Fibroblast of skin of right biceps (primary cell): ENCODE measurements around the gene TERB1.

Experiments
- DNase-seq: peaks from one replicate; pipeline ENCODE4 v3.0.0-alpha.2; 2013

Gene TERB1

GRCh38 chr16:66741950-66742808 lies 59.2 kb downstream of the TERB1 start:
- DNase-seq = peak; percentile 38

GRCh38 chr16:66741169-66741900 lies 60.0 kb downstream of the TERB1 start:
- DNase-seq = peak; percentile 79

GRCh38 chr16:66740533-66740932 lies 60.9 kb downstream of the TERB1 start:
- DNase-seq = no peak

GRCh38 chr16:66740010-66740409 lies 61.4 kb downstream of the TERB1 start:
- DNase-seq = peak; percentile 30

- DNase-seq = no peak
Measured at GRCh38 chr16:66735891-66736290, 65.5 kb downstream of the TERB1 start.

GRCh38 chr16:66731101-66731500 lies 70.3 kb downstream of the TERB1 start:
- no peak for DNase-seq

GRCh38 chr16:66728804-66729203 lies 72.6 kb downstream of the TERB1 start:
- no peak for DNase-seq

- peak; percentile 63 for DNase-seq
Measured at GRCh38 chr16:66728117-66728787, 73.1 kb downstream of the TERB1 start.

GRCh38 chr16:66720766-66721165 lies 80.6 kb downstream of the TERB1 start:
- peak; percentile 57 for DNase-seq

- DNase-seq = no peak
Measured at GRCh38 chr16:66719246-66719645, 82.1 kb downstream of the TERB1 start.

GRCh38 chr16:66717776-66718175 lies 83.6 kb downstream of the TERB1 start:
- DNase-seq = no peak

GRCh38 chr16:66717112-66717675 lies 84.2 kb downstream of the TERB1 start:
- DNase-seq = peak; percentile 72

GRCh38 chr16:66714654-66715307 lies 86.6 kb downstream of the TERB1 start:
- no peak for DNase-seq

- DNase-seq = no peak
Measured at GRCh38 chr16:66714062-66714461, 87.3 kb downstream of the TERB1 start.

- no peak for DNase-seq
Measured at GRCh38 chr16:66713076-66713475, 88.3 kb downstream of the TERB1 start.

- DNase-seq = no peak
Measured at GRCh38 chr16:66712512-66712911, 88.9 kb downstream of the TERB1 start.

- DNase-seq = no peak
Measured at GRCh38 chr16:66711581-66711980, 89.8 kb downstream of the TERB1 start.

GRCh38 chr16:66706506-66706880 lies 94.9 kb downstream of the TERB1 start:
- DNase-seq = no peak

- peak; percentile 25 for DNase-seq
Measured at GRCh38 chr16:66705790-66706505, 95.4 kb downstream of the TERB1 start.
